HepG2 (cell line): ENCODE results near the gene DEPDC5. TPM values are rescaled to one million over a fixed set of nuclear protein-coding genes. Genes with fewer than 3 reads are reported as not detected.

ENCODE experiments used
- ATAC-seq: fragments of 200-7000 bp; cut with Tn5 transposase; 3 replicates; pipeline ENCODE4 v1.9.1; 2020; ENCODE audit warnings: mild to moderate bottlenecking, moderate library complexity
- BruUV-seq: library from RNA; stranded (reverse); fragments of 400-500 nt; replicated peaks from 2 replicates; lab custom pipeline; 2021; lab: Mats Ljungman, UMichigan
- CTCF ChIA-PET: fragments of 300-600 bp; formaldehyde crosslinking; extraction: SDS; loops from one replicate; lab custom pipeline; 2021; ENCODE audit warnings: low total read pairs, inconsistent platforms, low intra/inter-chr PET ratio; lab: Yijun Ruan, JAX
- POLR2A ChIA-PET: fragments of 350-600 bp; sonication (Branson Sonifier 250); formaldehyde crosslinking; loops from one replicate; lab custom pipeline; 2020; ENCODE audit warnings: antibody characterized with exemption, inconsistent platforms; lab: Yijun Ruan, JAX
- DNase-seq: peaks from one replicate; pipeline ENCODE4 v3.0.0-alpha.2; 2015; ENCODE audit warnings: low spot score
- FAIRE-seq: peaks from 3 replicates; lab custom pipeline; 2011; peaks lifted over from hg19 to GRCh38; lab: Jason Lieb, UNC
- H2AFZ ChIP-seq: one replicate; pipeline ENCODE4 v1.6.1; 2011; ENCODE audit warnings: low read length, inconsistent platforms
- H3K27ac ChIP-seq: fragments of 300-600 bp; 3 replicates; pipeline ENCODE4 v1.8.0; 2011; ENCODE audit warnings: mixed run types, mild to moderate bottlenecking, mixed read lengths, low read length, inconsistent platforms; ENCODE audit not compliant: insufficient read depth; ENCODE audit errors: extremely low read length
- H3K27me3 ChIP-seq, 2 experiments: fragments of 200-600 bp in 1 of 2; 2 replicates in 1 of 2; 3 replicates in 1 of 2; pipeline versions ENCODE4 v1.6.0 to v1.8.0; 2011; ENCODE audit warnings: low read length in 2 of 2, mild to moderate bottlenecking in 2 of 2, moderate library complexity in 2 of 2, inconsistent platforms in 1 of 2; ENCODE audit not compliant: insufficient read depth in 2 of 2, control insufficient read depth in 1 of 2
- H3K36me3 ChIP-seq, 2 experiments: fragments of 200-600 bp in 1 of 2; replicated peaks in 1 of 2; 2 replicates in 1 of 2; 3 replicates in 1 of 2; pipeline versions ENCODE4 v1.5.1 to v1.8.0; 2011; ENCODE audit warnings: low read length in 2 of 2, inconsistent platforms in 1 of 2; ENCODE audit not compliant: insufficient read depth in 2 of 2, control insufficient read depth in 1 of 2
- H3K4me1 ChIP-seq: 2 replicates; pipeline ENCODE4 v1.5.1; 2012; ENCODE audit warnings: low read length, inconsistent platforms; ENCODE audit not compliant: insufficient read depth
- H3K4me2 ChIP-seq: 2 replicates; pipeline ENCODE4 v1.6.0; 2011; ENCODE audit warnings: low read depth, low read length, inconsistent platforms
- H3K4me3 ChIP-seq, 3 experiments: fragments of 200-600 bp in 1 of 3; sonication (generic), shearing (Covaris generic) in 1 of 3; replicated peaks in 1 of 3; 2 replicates each; pipeline ENCODE4 v1.5.1; 2011 to 2016; ENCODE audit warnings: low read length in 3 of 3, inconsistent platforms in 2 of 3, low read depth in 2 of 3, mild to moderate bottlenecking in 2 of 3, control low read depth in 1 of 3, mixed read lengths in 1 of 3; ENCODE audit not compliant: insufficient read depth in 1 of 3
- H3K79me2 ChIP-seq: one replicate; pipeline ENCODE4 v1.6.1; 2011; ENCODE audit warnings: low read length, inconsistent platforms; ENCODE audit not compliant: insufficient read depth
- H3K9ac ChIP-seq: 2 replicates; pipeline ENCODE4 v1.6.0; 2011; ENCODE audit warnings: mild to moderate bottlenecking, low read depth, low read length, inconsistent platforms; ENCODE audit not compliant: insufficient read depth
- H3K9me3 ChIP-seq: 2 replicates; pipeline ENCODE4 v1.5.1; 2012; ENCODE audit warnings: mild to moderate bottlenecking, low read length
- H4K20me1 ChIP-seq: 2 replicates; pipeline ENCODE4 v1.6.0; 2011; ENCODE audit warnings: inconsistent platforms, mild to moderate bottlenecking, low read length, moderate library complexity; ENCODE audit not compliant: insufficient read depth
- AFF4 ChIP-seq: sonication (generic); formaldehyde crosslinking; IDR thresholded peaks from 2 replicates; pipeline ENCODE4 v1.4.0; 2020; ENCODE audit warnings: missing genetic modification reagents
- ELF4 ChIP-seq: sonication (generic); formaldehyde crosslinking; IDR thresholded peaks from 2 replicates; pipeline ENCODE4 v1.5.0; 2020; ENCODE audit warnings: missing genetic modification reagents, mild to moderate bottlenecking, moderate library complexity, borderline replicate concordance
- FOSL1 ChIP-seq: sonication (generic); formaldehyde crosslinking; IDR thresholded peaks from 2 replicates; pipeline ENCODE4 v1.9.0; 2021; ENCODE audit warnings: missing genetic modification reagents, borderline replicate concordance
- ISX ChIP-seq: sonication (generic); formaldehyde crosslinking; conservative IDR thresholded peaks from 2 replicates; pipeline ENCODE4 v1.5.0; 2020; ENCODE audit warnings: missing genetic modification reagents
- PCBP2 ChIP-seq: fragments of 200-400 bp; formaldehyde crosslinking; optimal IDR thresholded peaks from 2 replicates; pipeline ENCODE3; 2018; ENCODE audit warnings: low read length, low read depth; ENCODE audit not compliant: poor library complexity, severe bottlenecking
- RXRA ChIP-seq: sonication (generic); formaldehyde crosslinking; IDR thresholded peaks from 2 replicates; pipeline ENCODE4 v1.5.1; 2020; ENCODE audit warnings: missing genetic modification reagents
- USF2 ChIP-seq, 2 experiments: sonication (generic) in 1 of 2; formaldehyde crosslinking in 1 of 2; IDR thresholded peaks; 2 replicates each; pipeline versions ENCODE4 v1.5.1 to v1.6.1; 2011 to 2020; ENCODE audit warnings: borderline replicate concordance in 1 of 2, low read depth in 1 of 2, low read length in 1 of 2, mild to moderate bottlenecking in 1 of 2, missing genetic modification reagents in 1 of 2, moderate library complexity in 1 of 2
- XBP1 ChIP-seq: sonication (generic); formaldehyde crosslinking; IDR thresholded peaks from 2 replicates; pipeline ENCODE4 v1.5.0; 2020; ENCODE audit warnings: missing genetic modification reagents
- ZKSCAN8 ChIP-seq: IDR thresholded peaks from 2 replicates; pipeline ENCODE4 v1.6.1; 2016; ENCODE audit warnings: borderline replicate concordance, missing genetic modification reagents, missing compliant biosample characterization
- ZNF225 ChIP-seq: sonication (generic); formaldehyde crosslinking; IDR thresholded peaks from 2 replicates; pipeline ENCODE4 v1.4.0; 2020; ENCODE audit warnings: mild to moderate bottlenecking, missing genetic modification reagents
- ZNF510 ChIP-seq: sonication (generic); formaldehyde crosslinking; IDR thresholded peaks from 2 replicates; pipeline ENCODE4 v1.4.0; 2020; ENCODE audit warnings: low read depth, mild to moderate bottlenecking, missing genetic modification reagents
- WGBS: methylation state at CpG from one replicate; pipeline ENCODE4 v1.1.6; 2017; ENCODE audit warnings: low lambda C conversion rate; 5-methylcytosine and 5-hydroxymethylcytosine counted together
- in situ Hi-C: cut with HindIII; loops from 2 replicates; pipeline ENCODE4 v1.10.0; 2017; ENCODE audit warnings: low pct_unique_long_range_greater_than_20kb; ENCODE audit not compliant: extremely low pct_ligation_motif_present
- intact Hi-C: fragments of 100-400 bp; cut with micrococcal nuclease; formaldehyde crosslinking; loops from one replicate; pipeline ENCODE4 v1.10.0; 2022; ENCODE audit not compliant: unreplicated experiment
- polyA plus RNA-seq, 8 experiments: library from polyadenylated mRNA; depleted of rRNA in 3 of 8; stranded (reverse) in 7 of 8; unstranded in 1 of 8; fragments of >200 nt; fragmentation: Illumina TruSeq in 4 of 8; extraction: Trizol in 4 of 8; gene quantifications; 2 replicates each; pipeline versions ENCODE4 v1.2.1 to v1.2.3, GENCODE V29; 2011 to 2016; ENCODE audit warnings: low read depth in 4 of 8, missing spikeins in 1 of 8, mixed read lengths in 1 of 8; ENCODE audit not compliant: insufficient read depth in 1 of 8
- total RNA-seq, 5 experiments: library from RNA; depleted of rRNA; stranded (reverse); fragments of >200 nt; fragmentation: Illumina TruSeq; extraction: Trizol; gene quantifications; 2 replicates each; pipeline ENCODE4 v1.2.3, GENCODE V29; 2016; ENCODE audit warnings: low read depth in 1 of 5

DEPDC5 gene
- total and polyA plus RNA-seq, 2 of the 13 experiments (the other 11 are each of a cell fraction or from before 2014, with no cell fraction given), result 9.8 to 12.4 TPM

- in situ Hi-C loops, result no loop called here
- H3K4me2 ChIP-seq, result no peak overlapping the region
These were observed 22.4 kb downstream of the DEPDC5 start for GRCh38 chr22:31776231-31776630.

More at GRCh38 chr22:31776231-31776630, 22.4 kb downstream of the DEPDC5 start:
- no TSS peak for BruUV-seq
- Histone ChIP-seq H3K4me3 (no peak overlapping the region), H3K9ac (no peak overlapping the region), H3K27me3 (no peaks in the 10 kb centered on the region), H3K27ac (no peak overlapping the region), H2AFZ (no peak overlapping the region), H3K36me3 (peaks cover 7 to 25% of the 10 kb centered on the region in 2 experiments; a peak in 4 of 5 replicates), H3K9me3 (no peaks in the 10 kb centered on the region), H3K79me2 (no peaks in the 10 kb centered on the region), H3K4me1 (no peaks in the 10 kb centered on the region), H4K20me1 (no peaks in the 10 kb centered on the region)
- TF ChIP-seq ZNF510 (CRISPR knock-in tag) (no peak), ISX (CRISPR knock-in tag) (no peak), ZNF225 (no peak), ELF4 (CRISPR knock-in tag) (no peak), AFF4 (CRISPR knock-in tag) (no peak), RXRA (CRISPR knock-in tag) (no peak), FOSL1 (CRISPR knock-in tag) (no peak), USF2 (IDR thresholded peaks at IDR 0.05; ENCODE audit: low read depth, low read length) (no peak), USF2 (CRISPR knock-in tag; IDR thresholded peaks at IDR 0.05; ENCODE audit: borderline replicate concordance) (no peak), PCBP2 (no peak), XBP1 (no peak), ZKSCAN8 (CRISPR knock-in tag) (no peak)
- 100% methylated on average over 4 of the region's 4 CpGs for WGBS
- no peak for DNase-seq
- FAIRE-seq, result no peak
- ChIA-PET POLR2A (no interaction called here), CTCF (no interaction called here)
- ATAC-seq, result no peak
- intact Hi-C loops, result no loop called here
